ENCODE results near the gene CRYBA1. TPM values are rescaled to one million over a fixed set of nuclear protein-coding genes. Genes with fewer than 3 reads are reported as not detected.

The CRYBA1 gene
- total and polyA plus RNA-seq, 2 of the 8 experiments (the other 6 are each of a cell fraction or from before 2014, with no cell fraction given), result not detected

- FAIRE-seq, result no peak
- Histone ChIP-seq H3K9me3 (ENCODE audit: insufficient read depth in 2 of 2, low read depth in 1 of 2, low read length in 1 of 2) (no peaks in the 10 kb centered on the region), H2AFZ (ENCODE audit: low read length) (no peak overlapping the region), H3K79me1 (ENCODE audit: low read depth, low read length) (no peaks in the 10 kb centered on the region), H3K27ac (ENCODE audit: low read depth, low read length) (no peak overlapping the region), H3K18ac (ENCODE audit: extremely low read depth, low read length) (no peak overlapping the region), H3K4ac (replicated peaks; ENCODE audit: insufficient read length, low read depth, low read length) (no peak overlapping the region), H2BK120ac (replicated peaks; ENCODE audit: low read depth, low read length) (no peak overlapping the region), H3K4me3 (ENCODE audit: extremely low read depth in 1 of 4, insufficient read depth in 2 of 4, low read depth in 3 of 4, low read length in 4 of 4) (no peak overlapping the region), H3K9ac (replicated peaks in 1 of 4; ENCODE audit: extremely low read depth in 1 of 4, low read depth in 3 of 4, low read length in 3 of 4) (no peak overlapping the region), H3K27me3 (replicated peaks in 1 of 4; ENCODE audit: control insufficient read depth in 3 of 4, extremely low read depth in 1 of 4, insufficient read depth in 3 of 4, low read length in 3 of 4) (no peaks in the 10 kb centered on the region), H3K23me2 (ENCODE audit: low read depth, low read length) (no peaks in the 10 kb centered on the region), H3K4me1 (replicated peaks in 1 of 4; ENCODE audit: control insufficient read depth in 3 of 4, insufficient read depth in 4 of 4, low read length in 3 of 4) (peaks cover 0 to 7% (median 3%) of the 10 kb centered on the region in 4 experiments; a peak in 6 of 7 replicates), H3K56ac (replicated peaks; ENCODE audit: insufficient read length, low read depth, low read length) (no peak overlapping the region), H4K8ac (ENCODE audit: extremely low read depth, insufficient read depth, low read length) (no peak overlapping the region), H3K79me2 (ENCODE audit: control insufficient read depth in 1 of 2, insufficient read depth in 2 of 2, low read length in 2 of 2) (no peaks in the 10 kb centered on the region), H2BK5ac (ENCODE audit: low read depth, low read length) (no peak overlapping the region), H2BK20ac (ENCODE audit: low read length) (no peak overlapping the region), H3K23ac (ENCODE audit: insufficient read length) (no peak overlapping the region), H2BK15ac (ENCODE audit: low read length) (no peak overlapping the region), H3K4me2 (ENCODE audit: insufficient read depth in 1 of 2, low read depth in 2 of 2, low read length in 2 of 2) (no peak overlapping the region), H3K36me3 (ENCODE audit: control insufficient read depth in 2 of 4, insufficient read depth in 4 of 4, low read length in 3 of 4) (no peaks in the 10 kb centered on the region), H4K20me1 (replicated peaks in 1 of 2; ENCODE audit: control insufficient read depth in 1 of 2, insufficient read depth in 2 of 2, low read length in 2 of 2) (no peaks in the 10 kb centered on the region), H2AK5ac (ENCODE audit: low read depth, low read length) (no peak overlapping the region), H2BK12ac (ENCODE audit: low read depth, low read length) (no peak overlapping the region), H4K91ac (replicated peaks; ENCODE audit: insufficient read length, low read length) (no peak overlapping the region), H3K14ac (ENCODE audit: insufficient read length) (no peak overlapping the region), H4K5ac (ENCODE audit: insufficient read length, low read depth, low read length) (no peak overlapping the region)
- DNase-seq (ENCODE audit: low read depth in 1 of 2, low spot score in 2 of 2), result no peak
- 97% methylated on average over 2 of the region's 2 CpGs; no CpG with 5 or more reads in 1 of the 2 experiments for WGBS, 2 experiments (ENCODE audit: extremely low coverage in 1 of 2, insufficient coverage in 1 of 2, insufficient read length in 1 of 2, insufficient replicate concordance in 2 of 2, low coverage in 1 of 2, low lambda C conversion rate in 2 of 2, missing lambda C conversion rate in 1 of 2)
- POLR2A ChIA-PET (ENCODE audit: partially characterized antibody), result interaction anchor here (1.0 kb wide), 1 partner anchor 368 kb away, joined by 3 read pairs; no protein-coding TSS in a partner anchor
- TF ChIP-seq BCL11A (IDR thresholded peaks at IDR 0.05; ENCODE audit: low read depth in 2 of 2, low read length in 2 of 2) (no peak), CREB1 (IDR thresholded peaks at IDR 0.05) (no peak), SP4 (IDR thresholded peaks at IDR 0.05; ENCODE audit: low read length) (no peak), GTF2F1 (IDR thresholded peaks at IDR 0.05; ENCODE audit: borderline replicate concordance, low read depth, low read length) (no peak), MAFK (IDR thresholded peaks at IDR 0.05; ENCODE audit: low read depth, low read length) (no peak), POU5F1 (IDR thresholded peaks at IDR 0.05; ENCODE audit: low read depth, low read length) (no peak), TBP (IDR thresholded peaks at IDR 0.05; ENCODE audit: low read depth, low read length) (no peak), CHD1 (IDR thresholded peaks at IDR 0.05; ENCODE audit: low read depth, low read length) (no peak), FOSL1 (IDR thresholded peaks at IDR 0.05; ENCODE audit: insufficient read depth, low read depth, low read length) (no peak), RBBP5 (IDR thresholded peaks at IDR 0.05; ENCODE audit: borderline replicate concordance, low read depth, low read length) (no peak), BACH1 (IDR thresholded peaks at IDR 0.05; ENCODE audit: low read length) (no peak), CHD2 (IDR thresholded peaks at IDR 0.05; ENCODE audit: low read length) (no peak)
- CTCF ChIA-PET (ENCODE audit: partially characterized antibody), result interaction anchor here (1.1 to 18.3 kb wide), 9 partner anchors 8 to 88 kb away, joined by 3 to 333 read pairs (median 5); partner anchors contain the start of gene MYO18A
Measured at GRCh38 chr17:29205047-29205446, 41.6 kb upstream of the CRYBA1 start.
